ENCODE data around the gene CDC16. TPM values are rescaled to one million over a fixed set of nuclear protein-coding genes. Genes with fewer than 3 reads are reported as not detected.

The CDC16 gene
- total RNA-seq, 1 donor from 2014 or later, result 83.0 TPM

- TF ChIP-seq CTCF (IDR thresholded peaks at IDR 0.05), result no peak
- no peak overlapping the region for H3K4me3 Mint-ChIP-seq (ENCODE audit: unreplicated experiment)
- H3K27ac Mint-ChIP-seq (ENCODE audit: unreplicated experiment), result no peak overlapping the region
- H3K36me3 Mint-ChIP-seq (ENCODE audit: low read depth), result peaks cover 19% of the 10 kb centered on the region
- H3K9me3 Mint-ChIP-seq (ENCODE audit: low read depth), result no peaks in the 10 kb centered on the region
- H3K27me3 Mint-ChIP-seq (ENCODE audit: low read depth), result no peaks in the 10 kb centered on the region
- no peak for DNase-seq (ENCODE audit: low spot score)
- H3K4me1 Mint-ChIP-seq (ENCODE audit: low read depth), result peaks cover 29% of the 10 kb centered on the region
Measured at GRCh38 chr13:114279146-114279545, 44.4 kb downstream of the CDC16 start.

- Mint-ChIP-seq H3K27ac (ENCODE audit: unreplicated experiment) (peak overlapping the region; percentile 89), H3K4me3 (ENCODE audit: unreplicated experiment) (no peak overlapping the region), H3K27me3 (ENCODE audit: low read depth) (no peaks in the 10 kb centered on the region), H3K4me1 (ENCODE audit: low read depth) (peaks cover 30% of the 10 kb centered on the region), H3K9me3 (ENCODE audit: low read depth) (no peaks in the 10 kb centered on the region), H3K36me3 (ENCODE audit: low read depth) (peaks cover 17% of the 10 kb centered on the region)
- no peak for TF ChIP-seq CTCF (IDR thresholded peaks at IDR 0.05)
- DNase-seq (ENCODE audit: low spot score), result no peak
Measured at GRCh38 chr13:114279758-114280355, 45.2 kb downstream of the CDC16 start.

GRCh38 chr13:114281351-114282040, 46.8 kb downstream of the CDC16 start, which contains the start of gene UPF3A:
TSS of gene UPF3A (plus strand) at chr13:114281601. CDS start at chr13:114281640, 39 bp downstream.
- no peak for TF ChIP-seq CTCF (IDR thresholded peaks at IDR 0.05)
- no peaks in the 10 kb centered on the region for H3K9me3 Mint-ChIP-seq (ENCODE audit: low read depth)
- H3K4me1 Mint-ChIP-seq (ENCODE audit: low read depth), result peaks cover 41% of the 10 kb centered on the region
- H3K36me3 Mint-ChIP-seq (ENCODE audit: low read depth), result peaks cover 13% of the 10 kb centered on the region
- no peaks in the 10 kb centered on the region for H3K27me3 Mint-ChIP-seq (ENCODE audit: low read depth)
- peak within 1 kb of the TSS; percentile 87 for H3K4me3 Mint-ChIP-seq (ENCODE audit: unreplicated experiment)
- peak within 1 kb of the TSS; percentile 95 for H3K27ac Mint-ChIP-seq (ENCODE audit: unreplicated experiment)
- no peak for DNase-seq (ENCODE audit: low spot score)

- no peaks in the 10 kb centered on the region for H3K9me3 Mint-ChIP-seq (ENCODE audit: low read depth)
- TF ChIP-seq CTCF (IDR thresholded peaks at IDR 0.05), result no peak
- H3K36me3 Mint-ChIP-seq (ENCODE audit: low read depth), result peaks cover 20% of the 10 kb centered on the region
- DNase-seq (ENCODE audit: low spot score), result no peak
- no peaks in the 10 kb centered on the region for H3K27me3 Mint-ChIP-seq (ENCODE audit: low read depth)
- H3K4me1 Mint-ChIP-seq (ENCODE audit: low read depth), result peaks cover 48% of the 10 kb centered on the region
- H3K4me3 Mint-ChIP-seq (ENCODE audit: unreplicated experiment), result peak overlapping the region; percentile 87
- H3K27ac Mint-ChIP-seq (ENCODE audit: unreplicated experiment), result peak overlapping the region; percentile 95
Measured at GRCh38 chr13:114282041-114282670, 47.5 kb downstream of the CDC16 start.

- no peaks in the 10 kb centered on the region for H3K27me3 Mint-ChIP-seq (ENCODE audit: low read depth)
- TF ChIP-seq CTCF (IDR thresholded peaks at IDR 0.05), result no peak
- H3K4me3 Mint-ChIP-seq (ENCODE audit: unreplicated experiment), result peak overlapping the region; percentile 24
- H3K9me3 Mint-ChIP-seq (ENCODE audit: low read depth), result no peaks in the 10 kb centered on the region
- H3K27ac Mint-ChIP-seq (ENCODE audit: unreplicated experiment), result peak overlapping the region; percentile 67
- H3K4me1 Mint-ChIP-seq (ENCODE audit: low read depth), result peaks cover 48% of the 10 kb centered on the region
- no peak for DNase-seq (ENCODE audit: low spot score)
- H3K36me3 Mint-ChIP-seq (ENCODE audit: low read depth), result peaks cover 24% of the 10 kb centered on the region
Measured at GRCh38 chr13:114283576-114283975, 48.9 kb downstream of the CDC16 start.

All from chondrocyte (in vitro differentiated cells).